PC-9 (cell line): ENCODE data around the gene CASP3. TPM values are rescaled to one million over a fixed set of nuclear protein-coding genes. Genes with fewer than 3 reads are reported as not detected.

Source experiments
- BruUV-seq: library from RNA; stranded (reverse); fragments of 400-500 nt; replicated peaks from 2 replicates; lab custom pipeline; 2021; lab: Mats Ljungman, UMichigan
- CTCF ChIA-PET: fragments of 300-600 bp; sonication (Branson Sonifier 250); formaldehyde crosslinking; loops from one replicate; lab custom pipeline; 2022; ENCODE audit warnings: antibody characterized with exemption; lab: Charles Lee
- POLR2A ChIA-PET: fragments of 300-600 bp; sonication (Branson Sonifier 250); formaldehyde crosslinking; loops from one replicate; lab custom pipeline; 2022; ENCODE audit warnings: antibody characterized with exemption; ENCODE audit not compliant: unreplicated experiment; lab: Charles Lee
- DNase-seq, 2 experiments: peaks; one replicate each; pipeline versions ENCODE4 v3.0.0 to v3.0.0-alpha.2; 2015 to 2022; ENCODE audit warnings: mixed read lengths in 1 of 2
- H2AFZ ChIP-seq: fragments of 200-600 bp; sonication (generic); 2 replicates; pipeline ENCODE4 v1.8.1; 2017; ENCODE audit warnings: antibody characterized with exemption
- H3F3A ChIP-seq: fragments of 200-600 bp; sonication (generic); 2 replicates; pipeline ENCODE4 v1.8.1; 2017; ENCODE audit warnings: antibody characterized with exemption, mild to moderate bottlenecking, low read depth; ENCODE audit not compliant: insufficient read depth
- H3K27ac ChIP-seq: fragments of 200-600 bp; sonication (generic); 2 replicates; pipeline ENCODE4 v1.6.1; 2016; ENCODE audit warnings: mixed run types
- H3K27me3 ChIP-seq: fragments of 200-600 bp; sonication (generic); 2 replicates; pipeline ENCODE4 v1.6.1; 2016; ENCODE audit warnings: low read depth, mixed run types; ENCODE audit not compliant: insufficient read depth
- H3K36me3 ChIP-seq: fragments of 200-600 bp; sonication (generic); 2 replicates; pipeline ENCODE4 v1.6.1; 2016; ENCODE audit warnings: low read depth, mixed run types
- H3K4me1 ChIP-seq: fragments of 200-600 bp; sonication (generic); replicated peaks from 2 replicates; pipeline ENCODE4 v1.6.1; 2016; ENCODE audit warnings: mixed run types; ENCODE audit not compliant: insufficient read depth
- H3K4me2 ChIP-seq: fragments of 200-600 bp; sonication (generic); 2 replicates; pipeline ENCODE4 v1.6.1; 2017; ENCODE audit warnings: mixed run types
- H3K4me3 ChIP-seq: fragments of 200-600 bp; sonication (generic); 2 replicates; pipeline ENCODE4 v1.6.1; 2016; ENCODE audit warnings: mixed run types
- H3K79me2 ChIP-seq: fragments of 200-600 bp; sonication (generic); 2 replicates; pipeline ENCODE4 v1.6.1; 2017; ENCODE audit warnings: low read depth, mixed run types
- H3K9me2 ChIP-seq: fragments of 200-600 bp; sonication (generic); 2 replicates; pipeline ENCODE4 v1.8.1; 2017; ENCODE audit warnings: mild to moderate bottlenecking; ENCODE audit not compliant: insufficient read depth
- H3K9me3 ChIP-seq: fragments of 200-600 bp; sonication (generic); 2 replicates; pipeline ENCODE4 v1.8.1; 2016; ENCODE audit warnings: low read depth; ENCODE audit not compliant: insufficient read depth
- H4K20me1 ChIP-seq: fragments of 200-600 bp; sonication (generic); 2 replicates; pipeline ENCODE4 v1.8.1; 2017; ENCODE audit not compliant: insufficient read depth
- CTCF ChIP-seq: fragments of 200-600 bp; sonication (generic); conservative IDR thresholded peaks from 2 replicates; pipeline ENCODE4 v1.6.1; 2017; ENCODE audit warnings: mixed run types, antibody characterized with exemption, mild to moderate bottlenecking, moderate library complexity
- EZH2 ChIP-seq: fragments of 200-600 bp; sonication (generic); IDR thresholded peaks from 2 replicates; pipeline ENCODE4 v1.8.0; 2017; ENCODE audit warnings: antibody characterized with exemption, low read depth
- intact Hi-C: fragments of 100-400 bp; cut with micrococcal nuclease; formaldehyde crosslinking; loops from one replicate; pipeline ENCODE4 v1.10.0; 2022; ENCODE audit not compliant: unreplicated experiment
- total RNA-seq: library from RNA; stranded (reverse); gene quantifications from 2 replicates; pipeline ENCODE4 v1.2.3, GENCODE V29; 2021

CASP3 gene
- total RNA-seq, 1 experiment from 2014 or later, result 35.7 TPM

GRCh38 chr4:184641022-184641421 lies 8.2 kb downstream of the CASP3 start:
- no peak overlapping the region for H3K27ac ChIP-seq

DNA sequence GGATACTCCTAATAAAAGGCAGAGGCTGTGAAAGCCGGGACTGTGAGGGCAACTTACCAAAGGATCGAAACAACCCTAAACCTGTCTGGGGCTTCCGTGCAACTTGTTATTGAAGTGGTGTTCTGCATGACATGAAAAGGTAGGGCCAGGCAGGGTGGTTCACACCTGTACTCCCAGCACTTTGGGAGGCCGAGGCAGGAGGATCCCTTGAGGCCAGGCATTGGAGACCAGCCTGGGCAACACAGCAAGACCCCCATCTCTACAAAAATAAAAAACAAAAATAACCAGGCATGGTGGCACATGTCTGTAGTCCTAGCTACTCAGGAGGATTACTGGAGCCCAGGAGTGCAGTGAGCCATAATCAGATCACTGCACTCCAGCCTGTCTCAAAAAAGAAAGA lies 12.3 kb downstream of the CASP3 start:
- Histone ChIP-seq H3K36me3 (0 out of 2 replicates have a peak, but pooled peaks cover 3% of the 10 kb centered on the region), H2AFZ (no peak overlapping the region), H3K4me3 (no peak overlapping the region), H3K9me3 (no peaks in the 10 kb centered on the region), H3K4me1 (no peaks in the 10 kb centered on the region), H3K9me2 (no peaks in the 10 kb centered on the region), H4K20me1 (no peaks in the 10 kb centered on the region), H3K27ac (no peak overlapping the region), H3K27me3 (no peaks in the 10 kb centered on the region), H3K79me2 (0 out of 2 replicates have a peak, but pooled peaks cover 6% of the 10 kb centered on the region), H3K4me2 (no peak overlapping the region), H3F3A (no peaks in the 10 kb centered on the region)
- no peak for TF ChIP-seq CTCF
- TF ChIP-seq EZH2, result no peak
- BruUV-seq, result no TSS peak
- intact Hi-C loops, result no loop called here
- no peak for DNase-seq
- ChIA-PET CTCF (interaction anchor here (0.7 kb wide), 1 partner anchor 50 kb away, joined by 3 read pairs; no protein-coding TSS in a partner anchor), POLR2A (no interaction called here)

More at GRCh38 chr4:184641022-184641421, 8.2 kb downstream of the CASP3 start:
- Histone ChIP-seq H3K36me3 (0 out of 2 replicates have a peak, but pooled peaks cover 3% of the 10 kb centered on the region), H3K4me1 (no peaks in the 10 kb centered on the region), H3K79me2 (peaks cover 21% of the 10 kb centered on the region), H2AFZ (no peak overlapping the region), H3K27me3 (no peaks in the 10 kb centered on the region), H3K9me3 (no peaks in the 10 kb centered on the region), H3K4me3 (no peak overlapping the region), H4K20me1 (no peaks in the 10 kb centered on the region), H3K4me2 (no peak overlapping the region), H3F3A (no peaks in the 10 kb centered on the region), H3K9me2 (no peaks in the 10 kb centered on the region)
- intact Hi-C loops, result loop anchor here (10.0 kb wide), 1 partner anchor 236 kb away; no protein-coding TSS in a partner anchor
- CTCF ChIA-PET, result no interaction called here
- TF ChIP-seq EZH2 (no peak), CTCF (no peak)
- DNase-seq, result no peak
- no TSS peak for BruUV-seq
- POLR2A ChIA-PET, result no interaction called here

- intact Hi-C loops, result no loop called here
- Histone ChIP-seq H3K9me3 (no peaks in the 10 kb centered on the region), H3K27me3 (no peaks in the 10 kb centered on the region), H3K4me2 (no peak overlapping the region), H3K79me2 (0 out of 2 replicates have a peak, but pooled peaks cover 3% of the 10 kb centered on the region), H4K20me1 (no peaks in the 10 kb centered on the region), H3K4me1 (no peaks in the 10 kb centered on the region), H3K9me2 (no peaks in the 10 kb centered on the region), H3K4me3 (no peak overlapping the region), H3F3A (no peaks in the 10 kb centered on the region), H3K36me3 (0 out of 2 replicates have a peak, but pooled peaks cover 3% of the 10 kb centered on the region), H2AFZ (no peak overlapping the region), H3K27ac (no peak overlapping the region)
- BruUV-seq, result no TSS peak
- no peak for DNase-seq
- ChIA-PET POLR2A (interaction anchor here (0.6 kb wide), 1 partner anchor 13 kb away, joined by 25 read pairs; the partner anchor contains the start of genes CASP3 and PRIMPOL), CTCF (no interaction called here)
- TF ChIP-seq CTCF, result no peak
- no peak for TF ChIP-seq EZH2
These were observed 13.1 kb downstream of the CASP3 start for GRCh38 chr4:184636144-184636543.
